K562 (cell line): ENCODE measurements around the gene EIF5. TPM values are rescaled to one million over a fixed set of nuclear protein-coding genes. Genes with fewer than 3 reads are reported as not detected.

Source experiments
- ATF3 ChIP-seq, 2 experiments: fragments of 450-650 bp in 1 of 2; sonication (generic) in 1 of 2; formaldehyde crosslinking in 1 of 2; IDR thresholded peaks in 1 of 2; conservative IDR thresholded peaks in 1 of 2; 2 replicates each; pipeline versions ENCODE4 v1.6.1 to v1.8.1; 2016 to 2023; ENCODE audit warnings: mild to moderate bottlenecking in 2 of 2, moderate library complexity in 2 of 2, inconsistent platforms in 1 of 2, missing genetic modification reagents in 1 of 2
- ATF4 ChIP-seq: fragments of 450-650 bp; formaldehyde crosslinking; IDR thresholded peaks from 2 replicates; pipeline ENCODE4 v1.4.0; 2022; ENCODE audit warnings: mild to moderate bottlenecking, moderate library complexity
- CCNT2 ChIP-seq: IDR thresholded peaks from 2 replicates; pipeline ENCODE4 v1.6.1; 2011; ENCODE audit warnings: borderline replicate concordance, low read depth, mild to moderate bottlenecking, moderate library complexity, mixed read lengths, low read length; ENCODE audit not compliant: insufficient read length; ENCODE audit errors: extremely low read depth
- HBP1 ChIP-seq: fragments of 450-650 bp; formaldehyde crosslinking; IDR thresholded peaks from 2 replicates; pipeline ENCODE4 v1.4.0; 2022; ENCODE audit warnings: missing genetic modification characterization
- HDAC6 ChIP-seq: IDR thresholded peaks from 2 replicates; pipeline ENCODE4 v1.6.1; 2012; ENCODE audit warnings: low read depth, mild to moderate bottlenecking, control low read depth, inconsistent platforms, low read length, moderate library complexity
- HLTF ChIP-seq: fragments of 450-650 bp; IDR thresholded peaks from 2 replicates; pipeline ENCODE4 v1.6.1; 2016
- MAFF ChIP-seq: IDR thresholded peaks from 2 replicates; pipeline ENCODE4 v1.6.1; 2012; ENCODE audit warnings: low read length, improper control_type of control experiment
- MITF ChIP-seq: IDR thresholded peaks from 2 replicates; pipeline ENCODE4 v1.6.1; 2014; ENCODE audit warnings: antibody characterized with exemption
- RHOXF2B ChIP-seq: fragments of 250-450 bp; sonication (Bioruptor Pico); conservative IDR thresholded peaks from 2 replicates; pipeline ENCODE4 v1.5.1; 2021
- SMARCE1 ChIP-seq: fragments of 450-650 bp; IDR thresholded peaks from 2 replicates; pipeline ENCODE4 v1.7.1; 2016; ENCODE audit warnings: mild to moderate bottlenecking
- SRF ChIP-seq, 2 experiments: fragments of 250-450, 450-650 bp in 1 of 2; sonication (Bioruptor Pico) in 1 of 2; sonication (generic) in 1 of 2; formaldehyde crosslinking; IDR thresholded peaks; 2 replicates each; pipeline versions ENCODE4 v1.5.0 to v1.5.1; 2020 to 2022; ENCODE audit warnings: mild to moderate bottlenecking in 1 of 2, missing genetic modification reagents in 1 of 2
- TRIM24 ChIP-seq, 2 experiments: fragments of 450-650 bp; IDR thresholded peaks; 2 replicates each; pipeline ENCODE4 v1.6.1; 2016
- ZBTB26 ChIP-seq: fragments of 450-650 bp; formaldehyde crosslinking; IDR thresholded peaks from 2 replicates; pipeline ENCODE4 v1.4.0; 2022; ENCODE audit warnings: missing genetic modification characterization
- ZMIZ1 ChIP-seq, 2 experiments: fragments of 150-350 bp in 1 of 2; IDR thresholded peaks; 2 replicates each; pipeline ENCODE4 v1.6.1; 2012 to 2016; ENCODE audit warnings: low read depth in 2 of 2, low read length in 2 of 2, mild to moderate bottlenecking in 1 of 2, moderate library complexity in 1 of 2
- ZNF3 ChIP-seq: fragments of 250-450 bp; sonication (Bioruptor Pico); IDR thresholded peaks from 2 replicates; pipeline ENCODE4 v1.5.0; 2021; ENCODE audit warnings: mild to moderate bottlenecking, moderate library complexity
- polyA plus RNA-seq, 8 experiments: library from polyadenylated mRNA; depleted of rRNA in 4 of 8; stranded (reverse) in 5 of 8; unstranded in 3 of 8; fragments of >200 nt; fragmentation: Nextera tagmentation in 2 of 8; fragmentation: Illumina TruSeq in 1 of 8; extraction: Ambion mirVana in 2 of 8; extraction: Trizol in 1 of 8; gene quantifications; 2 replicates each; pipeline versions ENCODE4 v1.2.1 to v1.2.3, GENCODE V29; 2011 to 2014; ENCODE audit warnings: inconsistent platforms in 1 of 8, missing spikeins in 1 of 8
- total RNA-seq, 7 experiments: library from RNA; depleted of rRNA in 6 of 7; stranded (reverse); fragments of >200 nt in 6 of 7; fragmentation: Illumina TruSeq in 2 of 7; extraction: Trizol in 2 of 7; gene quantifications; 2 replicates each; pipeline versions ENCODE4 v1.2.1 to v1.2.3, GENCODE V29; 2011 to 2021; ENCODE audit warnings: low replicate concordance in 1 of 7

Gene EIF5
- total and polyA plus RNA-seq, 9 of the 15 experiments (the other 6 are each of a cell fraction or from before 2014, with no cell fraction given): 92.7 to 442 (median 190) TPM

- no peak for TF ChIP-seq ATF4
- no peak for TF ChIP-seq ZNF3 (CRISPR knock-in tag)
- TF ChIP-seq ZBTB26: no peak
- TF ChIP-seq MITF: no peak
- peak; percentile 26 to 45; a peak in 1 of 4 replicates for TF ChIP-seq TRIM24 (IDR thresholded peaks at IDR 0.05)
- TF ChIP-seq HLTF: no peak
- no peak for TF ChIP-seq CCNT2
- peak; percentile 38 for TF ChIP-seq ATF3 (IDR thresholded peaks at IDR 0.05)
- TF ChIP-seq ATF3 (CRISPR knock-in tag; conservative IDR thresholded peaks at IDR 0.05): no peak
- no peak for TF ChIP-seq RHOXF2B
- no peak for TF ChIP-seq HDAC6
- no peak for TF ChIP-seq ZMIZ1 (IDR thresholded peaks at IDR 0.05; ENCODE audit: low read depth in 2 of 2, low read length in 2 of 2)
- TF ChIP-seq HBP1 (CRISPR knock-in tag): no peak
- no peak for TF ChIP-seq SRF (CRISPR knock-in tag; IDR thresholded peaks at IDR 0.05)
- TF ChIP-seq MAFF: no peak
- TF ChIP-seq SMARCE1: peak; percentile 30; the same call in 1 of the 2 replicates
Measured at GRCh38 chr14:103329401-103330347, 4.4 kb upstream of the EIF5 start (continued).
